BE2C (cell line): Measurements from ENCODE around the gene NUDT2.
"Not testable (repeated sequence)": the region's sequence is repeated elsewhere in the genome, so short reads cannot be mapped to it uniquely, and the experiment has no call there.

ENCODE experiments used
- DNase-seq: peaks from one replicate; pipeline ENCODE4 v3.0.0-alpha.2; 2020
- H3K27me3 ChIP-seq: fragments of 250-450 bp; sonication (Bioruptor Pico); 2 replicates; pipeline ENCODE4 v1.5.1; 2020; ENCODE audit warnings: mild to moderate bottlenecking
- H3K36me3 ChIP-seq: fragments of 250-450 bp; sonication (Bioruptor Pico); 2 replicates; pipeline ENCODE4 v1.5.1; 2020; ENCODE audit warnings: mild to moderate bottlenecking
- H3K4me1 ChIP-seq: fragments of 250-450 bp; sonication (Bioruptor Pico); 2 replicates; pipeline ENCODE4 v1.5.1; 2020
- H3K4me3 ChIP-seq: 2 replicates; pipeline ENCODE4 v1.5.1; 2011; ENCODE audit warnings: low read depth, low read length
- H3K9me3 ChIP-seq: fragments of 250-450 bp; sonication (Bioruptor Pico); 2 replicates; pipeline ENCODE4 v1.5.1; 2020
- TF ChIP-seq, protein P1 (sequence below): IDR thresholded peaks from 2 replicates; pipeline ENCODE4 v1.5.1; 2012; ENCODE audit warnings: mild to moderate bottlenecking, low read depth, low read length

The NUDT2 gene

DNA sequence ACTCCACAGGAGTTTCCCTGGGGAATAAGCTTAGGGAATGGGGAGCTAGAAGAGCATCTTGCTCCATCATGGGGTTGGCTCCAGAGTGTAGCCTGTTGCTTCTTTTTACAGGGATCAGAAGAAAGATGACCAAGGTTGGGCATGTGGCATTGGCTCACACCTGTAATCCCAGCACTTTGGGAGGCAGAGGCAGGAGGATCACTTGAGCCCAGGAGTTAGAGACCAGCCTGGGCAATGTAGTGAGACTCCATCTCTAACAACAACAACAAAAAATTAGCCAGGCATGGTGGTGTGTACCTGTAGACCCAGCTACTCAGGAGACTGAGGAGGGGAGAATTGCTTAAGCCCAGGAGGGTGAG is 18.4 kb downstream of the NUDT2 start:
- Histone ChIP-seq H3K4me3 (no peak overlapping the region), H3K9me3 (no peaks in the 10 kb centered on the region), H3K36me3 (no peaks in the 10 kb centered on the region; the same call in 1 of the 2 replicates), H3K4me1 (no peaks in the 10 kb centered on the region), H3K27me3 (no peaks in the 10 kb centered on the region)
- TF ChIP-seq, protein P1, sequence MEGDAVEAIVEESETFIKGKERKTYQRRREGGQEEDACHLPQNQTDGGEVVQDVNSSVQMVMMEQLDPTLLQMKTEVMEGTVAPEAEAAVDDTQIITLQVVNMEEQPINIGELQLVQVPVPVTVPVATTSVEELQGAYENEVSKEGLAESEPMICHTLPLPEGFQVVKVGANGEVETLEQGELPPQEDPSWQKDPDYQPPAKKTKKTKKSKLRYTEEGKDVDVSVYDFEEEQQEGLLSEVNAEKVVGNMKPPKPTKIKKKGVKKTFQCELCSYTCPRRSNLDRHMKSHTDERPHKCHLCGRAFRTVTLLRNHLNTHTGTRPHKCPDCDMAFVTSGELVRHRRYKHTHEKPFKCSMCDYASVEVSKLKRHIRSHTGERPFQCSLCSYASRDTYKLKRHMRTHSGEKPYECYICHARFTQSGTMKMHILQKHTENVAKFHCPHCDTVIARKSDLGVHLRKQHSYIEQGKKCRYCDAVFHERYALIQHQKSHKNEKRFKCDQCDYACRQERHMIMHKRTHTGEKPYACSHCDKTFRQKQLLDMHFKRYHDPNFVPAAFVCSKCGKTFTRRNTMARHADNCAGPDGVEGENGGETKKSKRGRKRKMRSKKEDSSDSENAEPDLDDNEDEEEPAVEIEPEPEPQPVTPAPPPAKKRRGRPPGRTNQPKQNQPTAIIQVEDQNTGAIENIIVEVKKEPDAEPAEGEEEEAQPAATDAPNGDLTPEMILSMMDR: no peak
- no peak for DNase-seq

DNA sequence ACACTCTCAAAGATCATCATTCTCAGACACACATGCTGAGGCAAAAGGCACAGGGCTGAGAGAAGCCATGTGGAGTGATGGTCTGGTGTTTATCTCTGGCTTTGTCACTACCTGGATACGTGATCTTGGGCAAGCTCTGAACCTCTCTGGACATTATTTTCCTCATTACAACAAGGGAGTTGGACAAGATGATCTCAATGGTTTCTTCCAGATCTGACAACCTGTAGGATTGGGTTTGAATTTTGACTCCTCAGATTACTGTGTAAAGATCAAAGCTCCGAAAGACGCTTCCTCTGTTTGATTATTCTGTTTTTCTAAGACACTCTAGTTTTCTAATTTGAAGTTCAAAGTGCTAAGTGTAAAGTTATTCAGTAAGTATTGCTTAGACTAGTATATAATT is 20.0 kb downstream of the NUDT2 start:
- no peaks in the 10 kb centered on the region for H3K36me3 ChIP-seq
- no peaks in the 10 kb centered on the region for H3K9me3 ChIP-seq
- DNase-seq: no peak
- no peak overlapping the region for H3K4me3 ChIP-seq
- H3K4me1 ChIP-seq: no peaks in the 10 kb centered on the region
- TF ChIP-seq, protein P1: no peak
- H3K27me3 ChIP-seq: no peaks in the 10 kb centered on the region

DNA sequence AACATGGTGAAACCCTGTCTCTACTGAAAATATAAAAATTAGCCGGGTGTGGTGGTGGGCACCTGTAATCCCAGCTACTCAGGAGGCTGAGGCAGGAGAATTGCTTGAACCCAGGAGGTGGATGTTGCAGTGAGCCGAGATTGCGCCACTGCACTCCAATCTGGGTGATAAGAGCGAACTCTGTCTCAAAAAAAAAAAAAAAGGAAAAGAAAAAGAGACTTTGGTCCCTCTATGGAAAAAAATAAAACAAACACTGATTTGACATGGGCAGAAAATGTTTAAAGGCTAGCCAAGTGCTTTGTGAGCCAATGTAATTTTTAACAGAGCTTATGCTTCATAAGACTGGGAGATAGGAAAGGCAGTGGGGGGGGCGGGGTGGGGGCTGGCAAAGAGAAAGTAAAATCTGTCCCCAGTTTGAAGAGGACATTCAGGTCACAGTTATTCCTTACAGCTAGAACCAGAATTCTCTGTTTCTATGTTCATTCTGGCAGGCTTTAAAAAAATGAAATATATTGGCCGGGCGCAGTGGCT is 22.8 kb downstream of the NUDT2 start:
- H3K4me1 ChIP-seq, H3K9me3 ChIP-seq, DNase-seq, H3K27me3 ChIP-seq, H3K36me3 ChIP-seq, H3K4me3 ChIP-seq: not testable (repeated sequence)

DNA sequence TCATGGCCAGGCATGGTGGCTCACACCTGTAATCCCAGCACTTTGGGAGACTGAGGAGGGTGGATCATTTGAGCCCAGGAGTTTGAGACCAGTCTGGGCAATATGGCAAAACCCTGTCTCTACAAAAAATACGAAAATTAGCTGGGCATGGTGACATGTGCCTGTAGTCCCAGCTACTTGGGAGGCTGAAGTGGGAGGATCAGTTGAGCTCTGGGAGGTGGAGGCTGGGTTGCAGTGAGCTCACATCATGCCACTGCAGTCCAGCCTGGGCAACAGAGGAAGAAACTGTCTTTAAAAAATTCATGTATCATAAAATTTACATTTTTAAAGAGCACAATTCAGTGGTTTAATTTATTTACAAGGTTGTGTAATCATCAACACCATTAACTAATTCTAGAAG is 23.6 kb downstream of the NUDT2 start:
- not testable (repeated sequence) for H3K9me3 ChIP-seq, H3K4me1 ChIP-seq, H3K27me3 ChIP-seq, H3K4me3 ChIP-seq, DNase-seq, H3K36me3 ChIP-seq

DNA sequence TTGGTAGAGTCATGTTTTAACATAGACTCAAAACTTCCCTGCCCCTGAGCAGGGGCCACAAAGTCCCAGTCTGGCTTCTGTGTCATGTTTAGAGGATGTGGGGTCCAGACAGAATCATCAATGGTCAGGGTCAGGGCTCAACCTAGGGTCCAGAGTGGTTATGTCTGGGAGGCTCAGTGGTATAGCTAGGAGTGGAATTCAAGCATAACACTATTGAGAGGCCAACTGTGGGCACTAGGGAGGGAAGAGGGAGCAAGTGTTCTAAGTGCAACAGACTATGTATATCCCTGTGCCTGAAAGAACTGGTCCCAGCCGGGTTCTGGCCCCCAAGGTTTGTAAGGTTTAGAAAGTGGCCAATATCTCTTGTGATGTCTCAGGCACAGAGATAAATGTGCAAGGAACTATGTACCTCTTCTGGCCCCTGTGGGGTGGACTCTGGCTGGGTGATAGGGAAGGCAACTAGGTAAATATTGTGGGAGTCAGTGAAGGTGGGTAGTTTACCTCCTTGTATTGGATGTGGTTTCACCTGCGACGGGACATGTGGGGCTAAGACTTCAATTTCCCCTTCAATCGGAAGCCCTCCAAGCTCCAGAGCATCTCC is 33.3 kb downstream of the NUDT2 start:
- Histone ChIP-seq H3K27me3 (no peaks in the 10 kb centered on the region), H3K4me3 (no peak overlapping the region), H3K9me3 (no peaks in the 10 kb centered on the region), H3K4me1 (no peaks in the 10 kb centered on the region; the same call in 1 of the 2 replicates), H3K36me3 (no peaks in the 10 kb centered on the region)
- no peak for DNase-seq
- TF ChIP-seq, protein P1: no peak

DNA sequence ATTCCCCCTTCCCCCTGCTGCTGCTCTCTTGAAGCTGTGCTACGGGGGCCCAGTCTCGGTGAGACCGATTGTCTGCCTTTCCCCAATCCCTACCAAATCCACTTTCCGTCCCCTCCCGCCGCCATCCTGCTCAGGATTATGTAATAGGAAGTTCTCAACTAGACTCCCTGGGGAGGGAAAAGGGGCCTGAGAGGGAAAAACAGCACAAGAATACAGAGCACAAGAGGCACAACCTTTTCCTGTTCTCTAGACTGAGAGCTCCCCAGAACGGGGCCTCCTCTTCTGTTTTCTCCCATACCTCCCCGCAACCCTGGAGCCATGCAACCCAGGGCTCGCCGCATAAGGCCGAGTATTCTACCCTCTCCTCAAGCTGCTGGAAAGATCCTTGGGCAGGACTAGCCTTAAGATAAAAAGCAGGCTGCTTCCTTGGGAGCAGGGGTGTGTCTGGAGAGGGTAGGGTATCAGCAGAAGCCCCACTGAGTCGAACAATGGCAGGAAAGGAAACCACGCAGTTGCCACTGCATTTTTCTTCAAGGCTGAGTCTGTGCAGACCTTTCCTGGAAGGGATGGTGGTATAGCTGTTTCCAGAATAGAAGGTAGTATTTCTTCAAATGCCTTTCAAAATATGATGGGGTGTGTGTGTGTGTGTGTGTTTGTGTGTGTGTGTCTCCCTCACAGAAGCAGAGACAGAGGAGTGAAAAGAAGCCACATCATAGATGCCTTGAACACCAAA is 34.4 kb downstream of the NUDT2 start:
- no peaks in the 10 kb centered on the region for H3K27me3 ChIP-seq
- H3K4me3 ChIP-seq: no peak overlapping the region
- H3K4me1 ChIP-seq: no peaks in the 10 kb centered on the region; the same call in 1 of the 2 replicates
- TF ChIP-seq, protein P1: no peak
- DNase-seq: no peak
- no peaks in the 10 kb centered on the region for H3K36me3 ChIP-seq
- H3K9me3 ChIP-seq: no peaks in the 10 kb centered on the region; the same call in 1 of the 2 replicates

DNA sequence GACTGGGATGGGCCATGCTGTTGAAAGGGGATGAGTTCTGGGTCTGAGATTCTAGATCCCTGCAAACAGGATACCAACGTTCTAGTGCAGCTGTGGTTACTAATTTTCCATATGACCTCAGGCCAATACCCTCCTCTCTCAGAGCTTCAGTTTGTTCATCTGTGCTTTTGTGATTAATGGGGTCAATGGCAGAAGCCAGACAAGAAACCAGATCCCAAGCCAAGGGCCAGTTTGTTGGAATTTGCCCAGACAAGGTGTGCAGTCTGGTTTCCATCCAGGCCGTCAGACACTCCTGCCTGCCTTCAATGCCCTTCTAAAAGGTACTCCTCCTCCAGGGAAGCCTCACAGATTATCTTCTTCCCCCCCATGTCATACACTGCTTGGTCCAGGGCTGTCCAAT is 35.9 kb downstream of the NUDT2 start:
- TF ChIP-seq, protein P1: no peak
- no peaks in the 10 kb centered on the region; the same call in 1 of the 2 replicates for H3K9me3 ChIP-seq
- H3K4me1 ChIP-seq: no peaks in the 10 kb centered on the region; the same call in 1 of the 2 replicates
- no peaks in the 10 kb centered on the region for H3K27me3 ChIP-seq
- H3K36me3 ChIP-seq: no peaks in the 10 kb centered on the region
- H3K4me3 ChIP-seq: no peak overlapping the region
- no peak for DNase-seq
